CD4-positive, CD25-positive, alpha-beta regulatory T cell (primary cell): ENCODE results near the gene GLYAT. TPM values are rescaled to one million over a fixed set of nuclear protein-coding genes. Genes with fewer than 3 reads are reported as not detected.

Experiments
- ATAC-seq, 2 donors: fragments of 150-1000 bp; cut with Tn5 transposase; one replicate each; pipeline ENCODE4 v1.10.0; 2021; ENCODE audit warnings: low read depth in 2 of 2, moderate number of reproducible peaks in 2 of 2, moderate library complexity in 1 of 2
- DNase-seq, 3 donors: peaks; one replicate each; pipeline versions ENCODE4 v3.0.0 to v3.0.0-alpha.2; 2012 to 2022; ENCODE audit warnings: mixed read lengths in 1 of 3
- H3K27ac ChIP-seq: one replicate; pipeline ENCODE4 v1.7.0; 2013; ENCODE audit warnings: mild to moderate bottlenecking, low read length; ENCODE audit not compliant: insufficient read depth, poor library complexity, severe bottlenecking
- H3K27me3 ChIP-seq: one replicate; pipeline ENCODE4 v1.7.0; 2013; ENCODE audit warnings: low read length; ENCODE audit not compliant: control insufficient read depth, insufficient read depth
- H3K36me3 ChIP-seq: one replicate; pipeline ENCODE4 v1.7.0; 2013; ENCODE audit warnings: mild to moderate bottlenecking, low read length, moderate library complexity; ENCODE audit not compliant: control insufficient read depth, insufficient read depth
- H3K4me1 ChIP-seq: 2 replicates; pipeline ENCODE4 v1.7.0; 2013; ENCODE audit warnings: mild to moderate bottlenecking, low read length; ENCODE audit not compliant: insufficient read depth, control insufficient read depth, poor library complexity, severe bottlenecking
- H3K4me3 ChIP-seq: one replicate; pipeline ENCODE4 v1.7.0; 2013; ENCODE audit warnings: low read depth, mild to moderate bottlenecking, low read length, moderate library complexity
- H3K9me3 ChIP-seq, 2 experiments: 1 replicate in 1 of 2; 2 replicates in 1 of 2; pipeline ENCODE4 v1.7.0; 2013; ENCODE audit warnings: low read length in 2 of 2, mild to moderate bottlenecking in 1 of 2, moderate library complexity in 1 of 2; ENCODE audit not compliant: control insufficient read depth in 2 of 2
- H3K27ac Mint-ChIP-seq, 3 donors: one replicate each; pipeline ENCODE4 v1.8.0; 2020 to 2022; ENCODE audit warnings: mild to moderate bottlenecking in 3 of 3, mixed read lengths in 3 of 3, moderate library complexity in 2 of 3
- H3K27me3 Mint-ChIP-seq: one replicate; pipeline ENCODE4 v1.8.0; 2022; ENCODE audit warnings: mild to moderate bottlenecking, mixed read lengths
- H3K36me3 Mint-ChIP-seq: one replicate; pipeline ENCODE4 v1.8.0; 2020; ENCODE audit warnings: mixed read lengths
- H3K4me1 Mint-ChIP-seq, 4 donors: one replicate each; pipeline ENCODE4 v1.8.0; 2020 to 2022; ENCODE audit warnings: mixed read lengths in 4 of 4, mild to moderate bottlenecking in 1 of 4
- H3K4me3 Mint-ChIP-seq, 4 donors: one replicate each; pipeline ENCODE4 v1.8.0; 2020 to 2022; ENCODE audit warnings: mild to moderate bottlenecking in 4 of 4, mixed read lengths in 4 of 4, moderate library complexity in 3 of 4
- H3K9me3 Mint-ChIP-seq, 7 donors: one replicate each; pipeline ENCODE4 v1.8.0; 2020 to 2022; ENCODE audit warnings: mixed read lengths in 7 of 7, mild to moderate bottlenecking in 3 of 7, moderate library complexity in 2 of 7
- polyA plus RNA-seq, 4 donors: library from polyadenylated mRNA; unstranded; fragments of 300-500 nt; fragmentation: Illumina TruSeq; gene quantifications; one replicate each; pipeline ENCODE4 v1.2.3, GENCODE V29; 2021
- total RNA-seq: library from RNA; stranded (reverse); gene quantifications from one replicate; pipeline ENCODE4 v1.2.3, GENCODE V29; 2022

The GLYAT gene
- total and polyA plus RNA-seq, 5 donors from 2014 or later, result not detected

DNA sequence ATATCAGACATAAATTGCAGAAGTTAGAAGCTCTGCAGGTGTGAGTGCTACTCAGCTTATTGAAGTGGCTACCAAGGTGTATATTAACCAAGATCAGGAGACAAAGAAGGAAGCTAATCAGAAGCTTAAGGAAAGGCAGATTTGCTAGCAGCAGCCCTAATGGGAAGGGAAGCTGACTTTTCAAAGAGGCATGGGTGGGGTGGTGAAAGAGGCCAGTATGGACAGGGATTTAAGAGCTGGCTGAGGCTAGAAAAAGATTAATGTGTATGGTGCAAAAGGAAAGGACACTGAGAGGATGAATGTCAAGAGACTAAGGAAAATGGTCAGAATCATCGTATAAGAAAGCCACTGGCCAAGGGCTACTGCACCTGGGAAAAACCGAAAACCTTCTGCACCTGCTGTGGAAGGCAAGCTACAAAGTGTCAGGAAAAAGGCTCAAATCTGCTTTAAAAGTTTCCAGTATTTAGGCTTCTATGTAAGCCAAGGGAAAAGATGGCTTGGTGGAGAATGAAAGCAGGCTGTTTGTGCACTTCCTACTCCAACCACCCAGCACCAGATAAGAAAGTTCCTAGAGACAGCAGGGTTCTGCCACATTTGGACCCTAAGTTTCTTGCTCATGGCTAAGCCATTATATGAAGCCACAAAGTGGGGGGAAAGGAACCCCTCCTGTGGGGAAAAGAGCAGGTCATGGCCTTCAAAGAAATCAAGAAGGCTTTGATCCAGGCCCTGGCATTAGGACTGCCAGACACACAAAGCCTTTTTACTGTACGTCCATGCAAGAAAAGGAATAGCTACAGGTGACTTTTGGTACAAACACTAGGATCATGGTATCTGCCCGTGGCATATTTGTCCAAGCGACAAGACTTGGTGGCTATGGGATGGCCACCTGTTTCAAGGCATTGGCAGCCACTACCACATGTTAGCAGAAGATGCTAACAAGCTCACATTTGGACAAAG is 40.9 kb upstream of the GLYAT start:
- Histone ChIP-seq H3K9me3 (no peaks in the 10 kb centered on the region), H3K27me3 (peaks cover 3% of the 10 kb centered on the region), H3K27ac (no peak overlapping the region), H3K4me3 (no peak overlapping the region), H3K36me3 (no peaks in the 10 kb centered on the region), H3K4me1 (no peaks in the 10 kb centered on the region)
- H3K36me3 Mint-ChIP-seq, result no peaks in the 10 kb centered on the region
- H3K27ac Mint-ChIP-seq, result peak overlapping the region in 1 of 3 donors; percentile 21
- DNase-seq (no peak), ATAC-seq (no peak)
- peaks cover 11% of the 10 kb centered on the region for H3K27me3 Mint-ChIP-seq
- H3K4me3 Mint-ChIP-seq, result no peak overlapping the region
- peaks cover 0 to 2% (median 0%) of the 10 kb centered on the region in 7 donors for H3K9me3 Mint-ChIP-seq
- peaks cover 0 to 6% (median 0%) of the 10 kb centered on the region in 4 donors for H3K4me1 Mint-ChIP-seq

DNA sequence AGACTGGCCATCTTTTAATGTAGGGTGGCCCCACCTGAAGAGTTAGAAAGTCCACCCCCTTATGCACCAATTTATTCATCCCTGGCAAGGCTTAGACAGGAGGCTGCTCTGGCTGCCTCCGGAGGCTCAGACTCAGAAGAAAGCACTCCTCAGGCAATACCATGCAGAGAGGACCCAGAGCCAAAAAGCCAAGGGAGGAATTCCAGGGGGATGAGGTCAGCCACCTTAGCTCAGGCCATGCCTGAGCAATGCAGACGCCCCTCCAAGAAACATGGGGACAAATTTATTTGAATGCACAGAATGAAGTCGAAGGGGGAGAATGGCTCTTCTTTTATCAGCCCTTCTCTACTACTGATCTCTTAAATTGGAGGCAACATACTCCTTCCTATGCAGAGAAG is 39.7 kb upstream of the GLYAT start:
- Histone ChIP-seq H3K9me3 (no peaks in the 10 kb centered on the region), H3K4me3 (no peak overlapping the region), H3K4me1 (no peaks in the 10 kb centered on the region), H3K36me3 (no peaks in the 10 kb centered on the region), H3K27ac (no peak overlapping the region), H3K27me3 (peaks cover 3% of the 10 kb centered on the region)
- no peak for ATAC-seq
- H3K9me3 Mint-ChIP-seq, result peaks cover 0 to 2% (median 0%) of the 10 kb centered on the region in 7 donors
- no peak overlapping the region for H3K4me3 Mint-ChIP-seq
- peaks cover 0 to 6% (median 0%) of the 10 kb centered on the region in 4 donors for H3K4me1 Mint-ChIP-seq
- DNase-seq, result no peak
- no peaks in the 10 kb centered on the region for H3K36me3 Mint-ChIP-seq
- no peak overlapping the region for H3K27ac Mint-ChIP-seq
- H3K27me3 Mint-ChIP-seq, result peaks cover 11% of the 10 kb centered on the region

DNA sequence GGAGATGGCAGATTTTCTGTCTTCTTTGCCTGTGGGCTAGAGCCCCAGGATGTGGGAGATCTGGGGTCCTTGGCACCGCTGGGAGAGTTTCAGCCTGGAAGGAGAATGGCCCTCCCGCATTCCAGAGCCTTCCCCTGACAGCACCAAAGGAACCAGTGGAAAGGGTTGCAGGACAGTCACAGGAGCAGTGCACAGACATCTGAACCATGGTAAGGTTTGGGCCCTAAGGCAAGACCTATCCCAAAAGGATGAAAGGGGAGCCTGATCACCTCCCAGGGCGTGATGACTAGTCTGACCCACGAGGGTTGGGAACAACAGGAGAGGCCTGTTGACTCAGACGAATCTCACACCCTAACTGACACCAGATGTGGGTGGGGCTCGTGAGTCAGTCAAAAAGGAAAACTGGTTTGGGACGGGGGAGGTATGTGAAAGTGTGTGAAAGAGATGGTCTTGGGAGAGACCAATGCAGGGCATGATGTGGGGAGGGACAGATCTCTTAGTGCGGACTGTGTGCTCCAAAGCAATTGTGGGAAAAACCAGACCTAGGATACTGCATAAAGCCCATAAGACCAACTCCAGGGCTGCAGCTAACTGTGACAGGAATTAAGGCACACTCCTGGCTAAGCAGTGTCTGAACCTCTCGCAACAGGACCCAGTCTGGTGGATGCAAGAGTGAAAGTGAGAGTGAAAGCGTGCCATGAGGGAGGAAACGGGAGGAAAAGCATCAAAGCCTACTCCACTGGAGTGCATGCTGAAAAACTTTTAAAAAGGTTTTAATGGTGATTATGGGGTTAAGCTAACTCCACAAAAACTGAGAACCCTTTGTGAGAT is 39.1 kb upstream of the GLYAT start:
- ATAC-seq, result no peak

DNA sequence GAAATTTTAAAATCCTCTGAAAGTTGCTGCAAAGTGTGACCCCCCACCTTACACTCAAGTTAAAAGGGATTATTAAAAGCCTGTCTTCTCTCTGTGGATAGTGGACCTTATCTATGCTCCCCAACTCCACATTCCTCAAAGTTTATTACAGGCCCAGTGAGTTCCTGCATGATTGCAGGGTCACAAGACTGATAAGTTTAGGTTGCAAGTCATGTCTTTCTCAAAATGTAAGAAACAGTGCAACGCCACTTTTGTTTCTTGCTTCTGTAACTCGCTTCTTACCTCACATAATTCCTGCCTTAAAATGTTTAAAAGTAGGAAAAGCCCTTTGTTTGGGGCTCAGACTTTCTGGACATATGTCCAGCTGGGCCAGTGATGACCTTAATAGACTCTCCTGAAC is 38.4 kb upstream of the GLYAT start:
- Histone ChIP-seq H3K27me3 (no peaks in the 10 kb centered on the region), H3K9me3 (no peaks in the 10 kb centered on the region), H3K36me3 (no peaks in the 10 kb centered on the region), H3K27ac (no peak overlapping the region), H3K4me3 (no peak overlapping the region), H3K4me1 (no peaks in the 10 kb centered on the region)
- Mint-ChIP-seq H3K27ac (no peak overlapping the region), H3K36me3 (no peaks in the 10 kb centered on the region), H3K27me3 (peaks cover 11% of the 10 kb centered on the region), H3K4me3 (no peak overlapping the region), H3K9me3 (peaks cover 0 to 2% (median 0%) of the 10 kb centered on the region in 7 donors), H3K4me1 (peaks cover 0 to 6% (median 0%) of the 10 kb centered on the region in 4 donors)
- ATAC-seq (no peak), DNase-seq (no peak)

More for the DNA sequence above, 39.1 kb upstream of the GLYAT start:
- DNase-seq, result no peak
- Mint-ChIP-seq H3K9me3 (peaks cover 0 to 2% (median 0%) of the 10 kb centered on the region in 7 donors), H3K36me3 (no peaks in the 10 kb centered on the region), H3K4me1 (peaks cover 0 to 6% (median 0%) of the 10 kb centered on the region in 4 donors), H3K27me3 (peaks cover 12% of the 10 kb centered on the region), H3K27ac (peak overlapping the region in 1 of 3 donors; percentile 32), H3K4me3 (no peak overlapping the region)
- H3K9me3 ChIP-seq, result no peaks in the 10 kb centered on the region
- no peak overlapping the region for H3K4me3 ChIP-seq
- no peaks in the 10 kb centered on the region for H3K36me3 ChIP-seq
- no peaks in the 10 kb centered on the region for H3K27me3 ChIP-seq
- no peaks in the 10 kb centered on the region for H3K4me1 ChIP-seq
- no peak overlapping the region for H3K27ac ChIP-seq

DNA sequence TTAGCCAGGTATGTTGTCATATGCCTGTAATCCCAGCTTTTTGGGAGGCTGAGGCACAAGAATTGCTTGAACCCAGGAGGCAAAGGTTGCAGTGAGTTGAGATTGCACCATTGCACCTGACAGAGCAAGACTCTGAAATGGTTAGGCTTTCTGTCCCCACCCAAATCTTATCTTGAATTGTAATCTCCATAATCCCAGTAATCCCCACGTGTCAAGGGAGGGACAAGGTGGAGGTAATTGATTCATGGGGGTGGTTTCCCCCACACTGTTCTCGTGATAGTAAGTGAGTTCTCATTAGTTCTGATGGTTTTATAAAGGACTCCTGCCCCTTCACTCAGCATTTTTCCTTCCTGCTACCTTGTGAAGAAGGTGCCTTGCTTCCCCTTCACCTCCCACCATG is 37.6 kb upstream of the GLYAT start:
- no peaks in the 10 kb centered on the region for H3K36me3 ChIP-seq
- Mint-ChIP-seq H3K4me1 (peaks cover 0 to 6% (median 0%) of the 10 kb centered on the region in 4 donors), H3K36me3 (no peaks in the 10 kb centered on the region), H3K4me3 (no peak overlapping the region), H3K9me3 (peaks cover 0 to 2% (median 0%) of the 10 kb centered on the region in 7 donors), H3K27ac (no peak overlapping the region), H3K27me3 (peaks cover 11% of the 10 kb centered on the region)
- ATAC-seq (no peak), DNase-seq (no peak)
- no peaks in the 10 kb centered on the region for H3K4me1 ChIP-seq
- H3K27ac ChIP-seq, result no peak overlapping the region
- H3K9me3 ChIP-seq, result no peaks in the 10 kb centered on the region
- H3K27me3 ChIP-seq, result peaks cover 4% of the 10 kb centered on the region
- H3K4me3 ChIP-seq, result no peak overlapping the region

DNA sequence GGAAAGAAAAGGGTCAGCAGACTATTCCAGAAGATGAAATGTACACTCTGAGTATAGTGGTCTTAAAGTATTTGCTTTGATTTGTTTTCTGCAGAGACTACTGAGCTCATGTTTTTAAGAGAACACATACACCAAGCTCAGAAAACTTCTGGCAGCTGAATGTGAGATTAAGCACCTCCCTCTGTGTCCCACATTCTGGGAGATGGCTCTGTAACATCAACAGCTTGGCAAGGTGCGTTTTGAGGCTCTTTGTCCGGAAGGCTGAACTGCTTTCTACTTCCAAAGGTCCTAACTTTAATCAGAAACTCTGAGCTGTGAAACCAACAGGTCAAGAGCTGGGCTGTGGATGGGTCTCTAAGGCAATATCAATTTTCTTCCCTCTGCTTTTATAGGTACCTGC is 36.4 kb upstream of the GLYAT start:
- Histone ChIP-seq H3K4me1 (no peaks in the 10 kb centered on the region), H3K4me3 (no peak overlapping the region), H3K9me3 (no peaks in the 10 kb centered on the region), H3K27me3 (peaks cover 4% of the 10 kb centered on the region), H3K27ac (no peak overlapping the region), H3K36me3 (no peaks in the 10 kb centered on the region)
- H3K4me1 Mint-ChIP-seq, result peaks cover 0 to 6% (median 0%) of the 10 kb centered on the region in 4 donors
- no peak for DNase-seq
- H3K27ac Mint-ChIP-seq, result peak overlapping the region in 1 of 3 donors; percentile 4
- H3K36me3 Mint-ChIP-seq, result no peaks in the 10 kb centered on the region
- no peak for ATAC-seq
- no peak overlapping the region for H3K4me3 Mint-ChIP-seq
- H3K27me3 Mint-ChIP-seq, result peaks cover 11% of the 10 kb centered on the region
- peaks cover 0 to 2% (median 0%) of the 10 kb centered on the region in 7 donors for H3K9me3 Mint-ChIP-seq

DNA sequence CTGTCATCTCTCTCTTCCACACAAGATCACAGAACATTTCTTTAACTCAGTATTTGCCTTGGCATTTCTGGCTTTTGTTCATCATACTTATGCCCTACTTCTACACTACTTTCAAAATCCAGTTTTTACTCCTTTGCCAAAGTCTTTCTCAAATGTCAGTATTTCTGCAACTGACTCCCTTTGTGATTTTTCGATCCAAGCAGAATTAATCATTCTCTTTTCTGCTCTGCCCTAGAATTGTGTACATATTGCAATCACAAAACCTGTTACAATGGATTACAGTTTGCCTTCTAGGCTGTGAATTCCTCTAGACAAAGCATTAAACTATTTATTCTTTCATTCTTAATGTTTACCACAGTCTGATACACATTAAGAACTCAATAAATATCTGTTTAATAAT is 33.3 kb upstream of the GLYAT start:
- H3K4me1 Mint-ChIP-seq, result peaks cover 0 to 5% (median 0%) of the 10 kb centered on the region in 4 donors
- H3K27ac Mint-ChIP-seq, result no peak overlapping the region
- DNase-seq (no peak), ATAC-seq (no peak)
- H3K4me1 ChIP-seq, result no peaks in the 10 kb centered on the region
- H3K4me3 Mint-ChIP-seq, result no peak overlapping the region
- H3K9me3 Mint-ChIP-seq, result peaks cover 0 to 2% (median 0%) of the 10 kb centered on the region in 7 donors
- H3K36me3 Mint-ChIP-seq, result no peaks in the 10 kb centered on the region
- peaks cover 11% of the 10 kb centered on the region for H3K27me3 Mint-ChIP-seq
- no peaks in the 10 kb centered on the region for H3K36me3 ChIP-seq
- H3K4me3 ChIP-seq, result no peak overlapping the region
- H3K9me3 ChIP-seq, result no peaks in the 10 kb centered on the region
- no peak overlapping the region for H3K27ac ChIP-seq
- peaks cover 4% of the 10 kb centered on the region for H3K27me3 ChIP-seq
